Activated CD8-positive, alpha-beta T cell treated with anti-CD3 and anti-CD28 coated beads, Interleukin-2, amount 10 ng/mL, durations not matched to agents 7 days and 5 days (primary cell): ENCODE measurements around the gene COBLL1. TPM values are rescaled to one million over a fixed set of nuclear protein-coding genes. Genes with fewer than 3 reads are reported as not detected.

Experiments
- ATAC-seq: fragments of 150-1000 bp; cut with Tn5 transposase; one replicate; pipeline ENCODE4 v1.10.0; 2021; ENCODE audit warnings: moderate library complexity
- CTCF ChIA-PET: fragments of 350-600 bp; sonication (Branson Sonifier 250); formaldehyde crosslinking; loops from one replicate; lab custom pipeline; 2021; ENCODE audit warnings: antibody characterized with exemption; lab: Charles Lee
- POLR2A ChIA-PET: fragments of 350-600 bp; sonication (Branson Sonifier 250); formaldehyde crosslinking; loops from one replicate; lab custom pipeline; 2021; ENCODE audit warnings: antibody characterized with exemption; lab: Charles Lee
- DNase-seq: peaks from one replicate; pipeline ENCODE4 v3.0.0-alpha.2; 2020
- H3K27ac Mint-ChIP-seq: one replicate; pipeline ENCODE4 v1.8.0; 2021; ENCODE audit warnings: mild to moderate bottlenecking, mixed read lengths
- H3K27me3 Mint-ChIP-seq: one replicate; pipeline ENCODE4 v1.8.0; 2021; ENCODE audit warnings: low read depth, mixed read lengths
- H3K36me3 Mint-ChIP-seq: one replicate; pipeline ENCODE4 v1.8.0; 2021; ENCODE audit warnings: low read depth, mixed read lengths
- H3K4me1 Mint-ChIP-seq: one replicate; pipeline ENCODE4 v1.8.0; 2021; ENCODE audit warnings: low read depth, mixed read lengths
- H3K4me3 Mint-ChIP-seq: one replicate; pipeline ENCODE4 v1.8.0; 2021; ENCODE audit warnings: mild to moderate bottlenecking, mixed read lengths
- H3K9me3 Mint-ChIP-seq: one replicate; pipeline ENCODE4 v1.8.0; 2022; ENCODE audit warnings: mixed read lengths; ENCODE audit not compliant: insufficient read depth
- total RNA-seq, 2 experiments: library from RNA; stranded (reverse); gene quantifications; one replicate each; pipeline ENCODE4 v1.2.3, GENCODE V29; 2021

The COBLL1 gene
- not detected for total RNA-seq

DNA sequence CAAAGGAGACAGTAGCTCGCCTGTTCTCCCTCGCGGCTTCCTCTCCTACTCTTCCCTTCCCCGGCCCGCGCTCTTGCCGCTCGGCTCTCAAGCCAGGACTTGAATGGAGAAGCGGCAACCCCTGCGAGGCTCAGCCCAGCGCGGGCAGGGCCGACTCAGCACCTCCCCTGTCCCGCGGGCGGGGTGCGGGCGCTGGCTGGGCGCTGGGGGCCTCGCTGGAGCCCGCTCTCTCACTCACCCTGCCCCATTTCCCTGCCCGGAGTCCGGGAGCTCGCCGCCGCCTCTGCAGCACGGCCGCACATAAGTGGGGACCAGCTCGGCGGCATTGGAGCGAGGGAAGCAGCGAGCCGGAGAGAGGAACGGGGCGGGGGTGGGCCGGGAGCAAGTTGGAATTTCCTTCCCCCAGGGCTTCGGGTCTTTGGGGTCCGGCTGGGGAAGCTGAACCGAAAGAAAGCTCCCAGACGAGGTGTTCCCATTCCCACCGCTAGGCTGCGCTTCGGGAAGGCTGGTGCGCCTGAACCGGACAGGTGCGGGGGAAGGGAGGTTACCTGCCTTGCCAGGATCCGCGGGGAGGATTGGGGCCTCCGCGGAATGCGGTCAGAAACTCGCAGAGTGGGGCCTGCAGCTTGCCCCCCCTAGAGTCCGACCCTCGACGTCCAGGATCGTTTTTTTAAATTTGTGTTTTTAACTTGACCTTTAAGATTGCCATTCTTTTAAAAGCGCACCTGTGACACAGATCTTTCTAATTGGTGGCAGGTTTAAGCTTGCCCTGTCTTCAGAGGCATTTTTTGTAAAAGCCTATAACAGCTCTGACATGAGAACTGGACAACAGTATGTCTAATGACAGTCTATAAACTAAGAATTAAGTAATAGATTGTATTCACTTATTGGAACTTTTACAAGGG, at the start of gene COBLL1:
Gene COBLL1, minus strand, starts transcription at position 105 of the 905 bp plus-strand sequence. CDS start 627 bp downstream, outside the sequence.
- Mint-ChIP-seq H3K36me3 (no peaks in the 10 kb centered on the region), H3K4me1 (peaks cover 7% of the 10 kb centered on the region), H3K27me3 (peaks cover 29% of the 10 kb centered on the region), H3K27ac (no peak within 1 kb of the TSS), H3K9me3 (no peaks in the 10 kb centered on the region), H3K4me3 (peak within 1 kb of the TSS; percentile 62)
- POLR2A ChIA-PET: no interaction called here
- CTCF ChIA-PET: interaction anchor here (0.6 to 1.3 kb wide), 7 partner anchors 14 to 329 kb away, joined by 3 to 5 read pairs (median 3); no protein-coding TSS in a partner anchor
- DNase-seq: peak; percentile 42
- peak; percentile 65 for ATAC-seq

DNA sequence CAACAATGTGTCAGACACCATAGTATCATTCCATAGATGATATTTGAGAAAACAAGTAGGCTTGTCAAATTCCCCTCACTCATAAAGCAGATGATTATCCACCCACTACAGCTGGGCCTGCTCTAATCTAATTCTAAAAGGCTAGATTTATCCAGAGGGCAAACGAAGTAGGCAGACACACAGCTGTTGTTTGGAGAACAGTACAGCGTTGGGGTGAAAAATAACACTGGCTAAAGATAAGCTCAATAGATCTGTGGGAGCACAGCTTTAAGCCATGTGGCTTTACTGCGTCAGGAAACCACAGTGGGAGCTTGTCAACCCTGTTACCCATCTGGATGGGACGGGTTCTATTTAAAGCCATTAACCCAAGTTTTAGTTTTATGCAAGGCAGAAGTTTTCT, 48.9 kb upstream of the COBLL1 start:
- H3K36me3 Mint-ChIP-seq: no peaks in the 10 kb centered on the region
- CTCF ChIA-PET: no interaction called here

GRCh38 chr2:164888592-164888991, 47.0 kb upstream of the COBLL1 start:
- H3K4me3 Mint-ChIP-seq: no peak overlapping the region
- ChIA-PET CTCF (interaction anchor here (0.9 kb wide), 1 partner anchor 19 kb away, joined by 3 read pairs; no protein-coding TSS in a partner anchor), POLR2A (no interaction called here)
- H3K27ac Mint-ChIP-seq: no peak overlapping the region
- peaks cover 2% of the 10 kb centered on the region for H3K27me3 Mint-ChIP-seq
- DNase-seq: no peak
- H3K9me3 Mint-ChIP-seq: no peaks in the 10 kb centered on the region
- no peak for ATAC-seq
- H3K4me1 Mint-ChIP-seq: no peaks in the 10 kb centered on the region
- H3K36me3 Mint-ChIP-seq: no peaks in the 10 kb centered on the region

More for the DNA sequence above, 48.9 kb upstream of the COBLL1 start:
- POLR2A ChIA-PET: no interaction called here
- no peak overlapping the region for H3K4me3 Mint-ChIP-seq
- no peaks in the 10 kb centered on the region for H3K4me1 Mint-ChIP-seq
- no peaks in the 10 kb centered on the region for H3K9me3 Mint-ChIP-seq
- H3K27ac Mint-ChIP-seq: no peak overlapping the region
- no peak for DNase-seq
- H3K27me3 Mint-ChIP-seq: peaks cover 2% of the 10 kb centered on the region
- no peak for ATAC-seq

- H3K27ac Mint-ChIP-seq: no peak overlapping the region
- DNase-seq (no peak), ATAC-seq (no peak)
- H3K4me3 Mint-ChIP-seq: no peak overlapping the region
- no peaks in the 10 kb centered on the region for H3K9me3 Mint-ChIP-seq
- no peaks in the 10 kb centered on the region for H3K4me1 Mint-ChIP-seq
- ChIA-PET POLR2A (no interaction called here), CTCF (no interaction called here)
- no peaks in the 10 kb centered on the region for H3K36me3 Mint-ChIP-seq
- H3K27me3 Mint-ChIP-seq: peaks cover 2% of the 10 kb centered on the region
These were observed 46.0 kb upstream of the COBLL1 start for GRCh38 chr2:164887434-164888144.

DNA sequence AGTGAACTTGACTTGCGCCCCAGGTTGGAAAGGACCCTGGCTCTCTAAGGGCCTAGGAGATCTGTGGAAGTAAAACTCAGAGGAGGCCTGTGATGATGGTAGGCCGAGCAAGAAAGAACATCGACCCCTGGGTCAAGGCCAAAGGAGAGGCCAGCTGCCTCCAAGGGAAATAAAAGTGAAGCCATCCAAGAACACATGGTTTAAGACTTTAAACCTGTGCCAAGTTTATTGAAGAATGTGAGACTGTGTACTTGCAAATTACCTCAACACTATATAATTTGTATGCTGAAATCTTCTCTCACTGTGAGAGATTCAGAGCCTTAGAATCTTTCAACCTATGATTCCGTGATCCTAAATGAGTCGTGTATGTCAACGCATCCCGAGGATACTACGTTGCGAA, 40.7 kb upstream of the COBLL1 start:
- H3K27ac Mint-ChIP-seq: no peak overlapping the region
- CTCF ChIA-PET: no interaction called here
- H3K9me3 Mint-ChIP-seq: no peaks in the 10 kb centered on the region
- DNase-seq: no peak
- ATAC-seq: no peak
- no peak overlapping the region for H3K4me3 Mint-ChIP-seq
- H3K36me3 Mint-ChIP-seq: no peaks in the 10 kb centered on the region
- POLR2A ChIA-PET: no interaction called here
- no peaks in the 10 kb centered on the region for H3K27me3 Mint-ChIP-seq
- H3K4me1 Mint-ChIP-seq: no peaks in the 10 kb centered on the region

DNA sequence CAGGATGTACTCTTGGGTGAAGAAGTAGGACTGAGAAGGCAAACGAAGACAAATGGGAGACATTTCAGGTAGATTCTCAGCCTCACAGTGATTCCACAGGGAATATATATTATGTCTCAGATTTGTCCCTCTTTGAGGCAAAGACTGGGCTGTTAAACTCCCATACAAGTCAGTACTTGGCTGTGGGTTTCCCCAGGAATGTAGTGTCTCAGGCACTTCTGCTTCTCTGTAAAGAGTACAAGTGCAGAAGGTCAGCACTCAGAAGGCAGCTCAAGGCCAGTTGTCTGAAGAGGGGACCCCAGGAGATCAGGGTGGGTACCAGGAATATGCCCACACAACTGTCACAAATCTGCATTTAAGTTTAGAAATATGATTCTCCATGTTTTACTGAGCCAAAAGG, 39.9 kb upstream of the COBLL1 start:
- H3K36me3 Mint-ChIP-seq: no peaks in the 10 kb centered on the region
- H3K27ac Mint-ChIP-seq: no peak overlapping the region
- no peak overlapping the region for H3K4me3 Mint-ChIP-seq
- H3K4me1 Mint-ChIP-seq: no peaks in the 10 kb centered on the region
- DNase-seq (no peak), ATAC-seq (no peak)
- no peaks in the 10 kb centered on the region for H3K9me3 Mint-ChIP-seq
- POLR2A ChIA-PET: no interaction called here
- CTCF ChIA-PET: no interaction called here
- H3K27me3 Mint-ChIP-seq: no peaks in the 10 kb centered on the region

DNA sequence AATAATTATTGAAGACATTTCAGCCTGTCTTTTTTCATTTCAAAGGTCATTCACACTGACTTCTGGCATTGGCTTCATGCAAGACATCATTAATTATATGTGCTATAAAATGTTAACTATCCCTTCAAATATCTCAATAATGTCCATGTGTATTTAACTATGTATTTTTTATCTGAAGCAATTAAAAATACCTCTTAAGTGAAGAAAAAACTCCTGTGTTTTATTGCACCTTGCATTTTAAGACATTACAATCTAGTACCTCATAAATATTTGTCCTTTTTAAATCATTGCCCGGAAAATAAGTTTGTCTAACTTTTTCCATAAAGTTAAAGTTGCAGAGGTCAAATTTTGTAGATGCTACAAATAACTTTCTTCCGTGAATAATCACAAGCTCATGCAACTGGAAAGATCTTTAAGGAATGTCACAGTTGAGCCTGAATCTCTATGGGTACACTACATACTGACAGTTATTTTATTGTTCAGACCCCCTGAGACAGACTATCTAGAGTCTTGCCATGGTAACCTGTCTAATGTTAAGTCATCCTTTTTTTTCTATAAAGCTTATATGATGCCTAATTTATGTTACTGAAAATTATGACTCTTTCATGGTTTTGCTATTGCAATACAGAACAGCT, 38.4 kb upstream of the COBLL1 start:
- Mint-ChIP-seq H3K27ac (no peak overlapping the region), H3K27me3 (no peaks in the 10 kb centered on the region), H3K4me3 (no peak overlapping the region), H3K9me3 (no peaks in the 10 kb centered on the region), H3K36me3 (no peaks in the 10 kb centered on the region), H3K4me1 (no peaks in the 10 kb centered on the region)
- no peak for DNase-seq
- ChIA-PET CTCF (no interaction called here), POLR2A (no interaction called here)
- ATAC-seq: no peak

DNA sequence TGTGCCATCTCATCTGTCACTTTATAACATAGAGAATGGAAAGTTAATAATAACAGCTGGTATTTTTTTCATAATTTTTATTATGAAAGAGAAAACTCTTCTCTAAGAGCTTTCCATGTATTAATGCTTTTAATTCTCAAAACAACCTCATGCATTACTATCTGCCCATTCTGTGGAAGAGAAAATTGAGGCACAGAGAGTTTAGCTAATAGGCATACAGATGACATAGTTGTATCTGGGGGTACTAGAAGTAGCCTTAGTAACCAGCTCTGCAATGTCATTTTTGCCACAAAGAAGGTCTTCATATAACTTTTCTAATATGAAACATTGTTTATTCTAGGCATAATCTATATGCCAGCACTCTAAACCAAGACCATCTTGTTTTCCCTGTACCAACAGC, 36.3 kb upstream of the COBLL1 start:
- POLR2A ChIA-PET: no interaction called here
- CTCF ChIA-PET: no interaction called here
- DNase-seq (no peak), ATAC-seq (no peak)
- Mint-ChIP-seq H3K27me3 (no peaks in the 10 kb centered on the region), H3K4me1 (no peaks in the 10 kb centered on the region), H3K36me3 (no peaks in the 10 kb centered on the region), H3K27ac (no peak overlapping the region), H3K4me3 (no peak overlapping the region), H3K9me3 (no peaks in the 10 kb centered on the region)

DNA sequence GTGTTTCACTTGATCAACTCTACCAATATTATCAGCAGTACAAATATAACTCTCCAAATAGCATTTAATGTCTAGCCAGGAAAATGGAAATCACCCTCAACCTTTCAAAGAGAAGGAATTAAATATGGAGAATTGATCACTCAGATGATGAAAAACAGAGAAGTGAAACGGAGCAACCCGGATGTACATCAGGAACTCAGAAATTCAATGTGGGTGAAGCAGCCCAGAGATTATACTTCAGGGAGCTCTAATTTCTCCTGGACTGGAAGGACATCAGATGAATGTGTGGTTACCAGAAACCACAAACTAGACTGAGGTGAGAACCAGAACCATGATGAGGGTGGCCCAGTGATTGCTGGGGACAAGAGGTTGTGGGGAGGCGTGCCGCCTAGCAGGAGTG, 35.5 kb upstream of the COBLL1 start:
- no peak for ATAC-seq
- ChIA-PET CTCF (no interaction called here), POLR2A (no interaction called here)
- Mint-ChIP-seq H3K9me3 (no peaks in the 10 kb centered on the region), H3K4me1 (no peaks in the 10 kb centered on the region), H3K36me3 (no peaks in the 10 kb centered on the region), H3K4me3 (no peak overlapping the region), H3K27ac (no peak overlapping the region), H3K27me3 (no peaks in the 10 kb centered on the region)
- no peak for DNase-seq

- Mint-ChIP-seq H3K36me3 (no peaks in the 10 kb centered on the region), H3K4me1 (no peaks in the 10 kb centered on the region), H3K27ac (no peak overlapping the region), H3K9me3 (no peaks in the 10 kb centered on the region), H3K27me3 (no peaks in the 10 kb centered on the region), H3K4me3 (no peak overlapping the region)
- ATAC-seq: no peak
- POLR2A ChIA-PET: no interaction called here
- no peak for DNase-seq
- CTCF ChIA-PET: no interaction called here
These were observed 33.9 kb upstream of the COBLL1 start for GRCh38 chr2:164875334-164876205.

GRCh38 chr2:164873210-164873908, 31.7 kb upstream of the COBLL1 start:
- ChIA-PET POLR2A (no interaction called here), CTCF (no interaction called here)
- no peak overlapping the region for H3K4me3 Mint-ChIP-seq
- no peaks in the 10 kb centered on the region for H3K36me3 Mint-ChIP-seq
- H3K27ac Mint-ChIP-seq: no peak overlapping the region
- no peaks in the 10 kb centered on the region for H3K4me1 Mint-ChIP-seq
- DNase-seq (no peak), ATAC-seq (no peak)
- no peaks in the 10 kb centered on the region for H3K27me3 Mint-ChIP-seq
- no peaks in the 10 kb centered on the region for H3K9me3 Mint-ChIP-seq
